IMR-90 (cell line): ENCODE measurements around the gene RPH3AL. TPM values are rescaled to one million over a fixed set of nuclear protein-coding genes. Genes with fewer than 3 reads are reported as not detected.

Experiments
- ATAC-seq: fragments of 200-7000 bp; cut with Tn5 transposase; 2 replicates; pipeline ENCODE4 v1.9.1; 2020; ENCODE audit warnings: low read depth, mild to moderate bottlenecking, moderate library complexity
- BruUV-seq: library from RNA; stranded (reverse); fragments of 400-500 nt; replicated peaks from 2 replicates; lab custom pipeline; 2021; lab: Mats Ljungman, UMichigan
- CTCF ChIA-PET: fragments of 300-600 bp; formaldehyde crosslinking; extraction: SDS; loops from one replicate; lab custom pipeline; 2021; ENCODE audit warnings: antibody characterized with exemption; lab: Yijun Ruan, JAX
- POLR2A ChIA-PET: fragments of 300-600 bp; sonication (Branson Sonifier 250); formaldehyde crosslinking; loops from one replicate; lab custom pipeline; 2022; ENCODE audit warnings: antibody characterized with exemption; ENCODE audit not compliant: unreplicated experiment; lab: Charles Lee
- DNase-seq: peaks from one replicate; pipeline ENCODE4 v3.0.0; 2013
- H2AFZ ChIP-seq: replicated peaks from 2 replicates; pipeline ENCODE3; 2013; ENCODE audit warnings: low read length, mild to moderate bottlenecking; ENCODE audit not compliant: poor library complexity
- H2AK5ac ChIP-seq: 2 replicates; pipeline ENCODE4 v1.6.1; 2013; ENCODE audit warnings: low read depth, low read length, inconsistent platforms
- H2AK9ac ChIP-seq: replicated peaks from 2 replicates; pipeline ENCODE3; 2013; ENCODE audit warnings: mild to moderate bottlenecking, low read depth, low read length, moderate library complexity; ENCODE audit not compliant: poor library complexity
- H2BK120ac ChIP-seq: 2 replicates; pipeline ENCODE4 v1.6.1; 2013; ENCODE audit warnings: low read depth, low read length, inconsistent platforms
- H2BK15ac ChIP-seq: 3 replicates; pipeline ENCODE4 v1.6.1; 2013; ENCODE audit warnings: low read depth, low read length, inconsistent platforms
- H2BK20ac ChIP-seq: 2 replicates; pipeline ENCODE4 v1.6.1; 2013; ENCODE audit warnings: low read depth, mild to moderate bottlenecking, inconsistent platforms, low read length, moderate library complexity
- H2BK5ac ChIP-seq: 2 replicates; pipeline ENCODE4 v1.6.1; 2013; ENCODE audit warnings: mild to moderate bottlenecking, low read depth, low read length, inconsistent platforms; ENCODE audit not compliant: poor library complexity, severe bottlenecking
- H3K14ac ChIP-seq: replicated peaks from 2 replicates; pipeline ENCODE4 v1.6.1; 2013; ENCODE audit warnings: low read depth, low read length, inconsistent platforms
- H3K18ac ChIP-seq: 2 replicates; pipeline ENCODE4 v1.6.1; 2013; ENCODE audit warnings: low read depth, low read length, control low read depth
- H3K23ac ChIP-seq: 2 replicates; pipeline ENCODE4 v1.6.1; 2013; ENCODE audit warnings: low read depth, low read length, inconsistent platforms
- H3K27ac ChIP-seq: 2 replicates; pipeline ENCODE4 v1.5.1; 2013; ENCODE audit warnings: mild to moderate bottlenecking, control low read depth, low read length; ENCODE audit not compliant: insufficient read depth
- H3K27me3 ChIP-seq: 2 replicates; pipeline ENCODE4 v1.6.1; 2013; ENCODE audit warnings: low read length; ENCODE audit not compliant: control insufficient read depth, insufficient read depth
- H3K36me3 ChIP-seq: 2 replicates; pipeline ENCODE4 v1.6.1; 2013; ENCODE audit warnings: low read length, mixed read lengths; ENCODE audit not compliant: control insufficient read depth, insufficient read depth
- H3K4ac ChIP-seq: 2 replicates; pipeline ENCODE4 v1.6.1; 2013; ENCODE audit warnings: low read depth, low read length, inconsistent platforms
- H3K4me1 ChIP-seq: 2 replicates; pipeline ENCODE4 v1.6.1; 2013; ENCODE audit warnings: low read length, mixed read lengths; ENCODE audit not compliant: control insufficient read depth, insufficient read depth
- H3K4me2 ChIP-seq: 2 replicates; pipeline ENCODE4 v1.6.1; 2013; ENCODE audit warnings: low read depth, mild to moderate bottlenecking, control low read depth, low read length, moderate library complexity
- H3K4me3 ChIP-seq: 2 replicates; pipeline ENCODE4 v1.5.1; 2013; ENCODE audit warnings: low read depth, mild to moderate bottlenecking, control low read depth, low read length, moderate library complexity; ENCODE audit not compliant: insufficient read depth
- H3K56ac ChIP-seq: 2 replicates; pipeline ENCODE4 v1.6.1; 2013; ENCODE audit warnings: low read length, inconsistent platforms; ENCODE audit not compliant: insufficient read depth; ENCODE audit errors: extremely low read depth
- H3K79me1 ChIP-seq, 2 experiments: 2 replicates each; pipeline ENCODE4 v1.6.1; 2013; ENCODE audit warnings: low read length in 2 of 2, inconsistent platforms in 1 of 2, low read depth in 1 of 2
- H3K9ac ChIP-seq: 2 replicates; pipeline ENCODE4 v1.6.1; 2013; ENCODE audit warnings: low read depth, low read length, control low read depth
- H3K9me1 ChIP-seq: 2 replicates; pipeline ENCODE4 v1.6.1; 2013; ENCODE audit warnings: low read length, inconsistent platforms; ENCODE audit not compliant: insufficient read depth
- H3K9me3 ChIP-seq: 2 replicates; pipeline ENCODE4 v1.6.1; 2013; ENCODE audit warnings: low read length; ENCODE audit not compliant: control insufficient read depth, insufficient read depth
- H4K20me1 ChIP-seq: 2 replicates; pipeline ENCODE4 v1.6.1; 2013; ENCODE audit warnings: low read length, inconsistent platforms; ENCODE audit not compliant: insufficient read depth
- H4K5ac ChIP-seq: 2 replicates; pipeline ENCODE4 v1.6.1; 2013; ENCODE audit warnings: mild to moderate bottlenecking, low read depth, low read length, control low read depth
- H4K8ac ChIP-seq, 2 experiments: 2 replicates each; pipeline ENCODE4 v1.6.1; 2013; ENCODE audit warnings: low read depth in 2 of 2, low read length in 2 of 2, control low read depth in 1 of 2, inconsistent platforms in 1 of 2
- H4K91ac ChIP-seq: 2 replicates; pipeline ENCODE4 v1.6.1; 2013; ENCODE audit warnings: low read depth, low read length, inconsistent platforms; ENCODE audit not compliant: insufficient read depth
- BHLHE40 ChIP-seq: fragments of 150-350 bp; IDR thresholded peaks from 2 replicates; pipeline ENCODE4 v1.6.1; 2016; ENCODE audit warnings: mild to moderate bottlenecking, low read depth, low read length
- CEBPB ChIP-seq: IDR thresholded peaks from 2 replicates; pipeline ENCODE4 v1.6.1; 2012; ENCODE audit warnings: low read depth, low read length, improper control_type of control experiment
- CHD1 ChIP-seq: IDR thresholded peaks from 2 replicates; pipeline ENCODE4 v1.6.1; 2012; ENCODE audit warnings: low read depth, low read length, improper control_type of control experiment
- CTCF ChIP-seq: conservative IDR thresholded peaks from 2 replicates; pipeline ENCODE4 v1.5.1; 2012; ENCODE audit warnings: mild to moderate bottlenecking, low read depth, low read length, improper control_type of control experiment
- ELK1 ChIP-seq: fragments of 150-350 bp; IDR thresholded peaks from 2 replicates; pipeline ENCODE4 v1.6.1; 2016; ENCODE audit warnings: low read depth, mild to moderate bottlenecking, low read length, moderate library complexity, borderline replicate concordance
- FOS ChIP-seq: fragments of 150-350 bp; IDR thresholded peaks from 2 replicates; pipeline ENCODE4 v1.6.1; 2016; ENCODE audit warnings: low read depth, low read length
- MAFK ChIP-seq: IDR thresholded peaks from 2 replicates; pipeline ENCODE4 v1.6.1; 2012; ENCODE audit warnings: low read depth, low read length, improper control_type of control experiment
- MAZ ChIP-seq: IDR thresholded peaks from 2 replicates; pipeline ENCODE4 v1.6.1; 2012; ENCODE audit warnings: low read depth, mild to moderate bottlenecking, low read length, improper control_type of control experiment, moderate library complexity, borderline replicate concordance
- MXI1 ChIP-seq: IDR thresholded peaks from 2 replicates; pipeline ENCODE4 v1.6.1; 2012; ENCODE audit warnings: low read depth, mild to moderate bottlenecking, low read length, moderate library complexity, borderline replicate concordance
- NFE2L2 ChIP-seq: fragments of 150-350 bp; IDR thresholded peaks from 2 replicates; pipeline ENCODE4 v1.6.1; 2016; ENCODE audit warnings: low read depth, mild to moderate bottlenecking, low read length
- POLR2A ChIP-seq: IDR thresholded peaks from 2 replicates; pipeline ENCODE4 v1.6.1; 2012; ENCODE audit warnings: mild to moderate bottlenecking, low read depth, low read length
- RAD21 ChIP-seq: IDR thresholded peaks from 2 replicates; pipeline ENCODE4 v1.6.1; 2012; ENCODE audit warnings: low read length, improper control_type of control experiment
- RCOR1 ChIP-seq: IDR thresholded peaks from 2 replicates; pipeline ENCODE4 v1.6.1; 2012; ENCODE audit warnings: mild to moderate bottlenecking, low read length, improper control_type of control experiment; ENCODE audit not compliant: insufficient replicate concordance
- RFX5 ChIP-seq: IDR thresholded peaks from 2 replicates; pipeline ENCODE4 v1.8.0; 2012; ENCODE audit warnings: low read depth, mild to moderate bottlenecking, low read length, moderate library complexity
- SMC3 ChIP-seq: fragments of 150-350 bp; IDR thresholded peaks from 2 replicates; pipeline ENCODE4 v1.6.1; 2016; ENCODE audit warnings: low read depth, mild to moderate bottlenecking, antibody characterized with exemption, low read length, moderate library complexity
- USF2 ChIP-seq: fragments of 150-350 bp; IDR thresholded peaks from 2 replicates; pipeline ENCODE4 v1.6.1; 2017; ENCODE audit warnings: mild to moderate bottlenecking, antibody characterized with exemption, low read length, low read depth
- WGBS, 2 experiments: methylation state at CpG; one replicate each; pipeline versions ENCODE4 v1.1.5 to v1.1.7; 2013; ENCODE audit warnings: missing lambda C conversion rate in 2 of 2; ENCODE audit not compliant: insufficient read length in 1 of 2; ENCODE audit errors: extremely low coverage in 2 of 2; 5-methylcytosine and 5-hydroxymethylcytosine counted together
- dilution Hi-C: fragments of 300-500 bp; cut with HindIII; formaldehyde crosslinking; loops from one replicate; pipeline ENCODE4 v1.14.3; 2018; ENCODE audit warnings: low sequenced_read_pairs; ENCODE audit not compliant: unreplicated experiment
- in situ Hi-C: fragments of 300-500 bp; cut with MboI; formaldehyde crosslinking; loops from 3 replicates; pipeline ENCODE4 v1.14.3; 2019; ENCODE audit warnings: low sequenced_read_pairs, inconsistent platforms, mixed read lengths
- intact Hi-C: fragments of 100-400 bp; cut with micrococcal nuclease; formaldehyde crosslinking; loops from 2 replicates; pipeline ENCODE4 v1.10.0; 2022
- polyA plus RNA-seq, 3 experiments: library from polyadenylated mRNA; depleted of rRNA; stranded (reverse); fragments of >200 nt; gene quantifications; 2 replicates each; pipeline ENCODE4 v1.2.3, GENCODE V29; 2012; ENCODE audit warnings: low replicate concordance in 1 of 3
- total RNA-seq: library from RNA; depleted of rRNA; stranded (reverse); fragments of >200 nt; gene quantifications from 2 replicates; pipeline ENCODE4 v1.2.3, GENCODE V29; 2012

RPH3AL gene
- total and polyA plus RNA-seq, 2 of the 4 experiments (the other 2 are of a cell fraction): 1.8 to 2.5 TPM

GRCh38 chr17:357644-358043, 5.0 kb upstream of the RPH3AL start:
- Histone ChIP-seq H3K27me3 (no peaks in the 10 kb centered on the region), H3K14ac (no peak overlapping the region), H2BK20ac (no peak overlapping the region), H3K4me1 (no peaks in the 10 kb centered on the region; the same call in 1 of the 2 replicates), H3K36me3 (no peaks in the 10 kb centered on the region), H3K9ac (no peak overlapping the region), H3K79me1 (no peaks in the 10 kb centered on the region), H4K5ac (no peak overlapping the region), H4K8ac (no peak overlapping the region), H2AFZ (no peak overlapping the region), H3K56ac (no peak overlapping the region), H3K23ac (no peak overlapping the region), H2BK15ac (no peak overlapping the region), H2AK9ac (no peak overlapping the region), H3K9me1 (no peaks in the 10 kb centered on the region), H3K18ac (no peak overlapping the region), H3K9me3 (peaks cover 3% of the 10 kb centered on the region), H4K20me1 (no peaks in the 10 kb centered on the region), H3K4me2 (no peak overlapping the region), H4K91ac (no peak overlapping the region), H3K27ac (no peak overlapping the region), H2BK120ac (no peak overlapping the region), H2BK5ac (no peak overlapping the region), H3K4ac (no peak overlapping the region), H2AK5ac (no peak overlapping the region), H3K4me3 (no peak overlapping the region)
- no TSS peak for BruUV-seq
- POLR2A ChIA-PET: no interaction called here
- intact Hi-C loops: no loop called here
- dilution Hi-C loops: no loop called here
- no peak for DNase-seq
- TF ChIP-seq CTCF: no peak
- TF ChIP-seq RCOR1: no peak
- no peak for TF ChIP-seq SMC3
- no peak for TF ChIP-seq RAD21
- TF ChIP-seq POLR2A: no peak
- TF ChIP-seq RFX5: no peak
- TF ChIP-seq BHLHE40: no peak
- TF ChIP-seq MAZ: no peak
- no peak for TF ChIP-seq MAFK
- TF ChIP-seq FOS: no peak
- no peak for TF ChIP-seq MXI1
- TF ChIP-seq CHD1: no peak
- no peak for TF ChIP-seq NFE2L2
- no peak for TF ChIP-seq ELK1
- TF ChIP-seq USF2: no peak
- no peak for TF ChIP-seq CEBPB
- CTCF ChIA-PET: no interaction called here
- ATAC-seq: no peak
- in situ Hi-C loops: no loop called here
- 28% methylated on average over 7 of the region's 14 CpGs; no CpG with 5 or more reads in 1 of the 2 experiments for WGBS, 2 experiments
